HepG2 (cell line): ENCODE data around the gene TBX6. TPM values are rescaled to one million over a fixed set of nuclear protein-coding genes. Genes with fewer than 3 reads are reported as not detected.

Experiments
- CC2D1A ChIP-seq: sonication (generic); formaldehyde crosslinking; IDR thresholded peaks from 2 replicates; pipeline ENCODE4 v1.8.1; 2023; ENCODE audit warnings: mild to moderate bottlenecking, missing genetic modification reagents
- E2F2 ChIP-seq: sonication (generic); formaldehyde crosslinking; IDR thresholded peaks from 2 replicates; pipeline ENCODE4 v1.4.0; 2020; ENCODE audit warnings: missing genetic modification reagents, borderline replicate concordance
- EED ChIP-seq: sonication (generic); formaldehyde crosslinking; IDR thresholded peaks from 2 replicates; pipeline ENCODE4 v1.5.0; 2020; ENCODE audit warnings: mild to moderate bottlenecking, missing genetic modification reagents
- EHMT2 ChIP-seq: fragments of 200-600 bp; sonication (generic); IDR thresholded peaks from 2 replicates; pipeline ENCODE4 v1.7.0; 2017; ENCODE audit warnings: antibody characterized with exemption, low read depth, low read length, borderline replicate concordance
- GLMP ChIP-seq: sonication (generic); formaldehyde crosslinking; IDR thresholded peaks from 2 replicates; pipeline ENCODE4 v1.9.0; 2021; ENCODE audit warnings: missing genetic modification reagents, mild to moderate bottlenecking, borderline replicate concordance
- MTA1 ChIP-seq: sonication (generic); formaldehyde crosslinking; IDR thresholded peaks from 2 replicates; pipeline ENCODE4 v1.4.0; 2020; ENCODE audit warnings: missing genetic modification reagents, mild to moderate bottlenecking, borderline replicate concordance
- MXD1 ChIP-seq: sonication (generic); formaldehyde crosslinking; IDR thresholded peaks from 2 replicates; pipeline ENCODE4 v1.4.0; 2020; ENCODE audit warnings: mild to moderate bottlenecking, missing genetic modification reagents
- MYC ChIP-seq: sonication (generic); formaldehyde crosslinking; IDR thresholded peaks from 2 replicates; pipeline ENCODE4 v1.9.0; 2021; ENCODE audit warnings: missing genetic modification reagents, borderline replicate concordance
- MZF1 ChIP-seq: sonication (generic); formaldehyde crosslinking; IDR thresholded peaks from 2 replicates; pipeline ENCODE4 v1.8.1; 2023; ENCODE audit warnings: mild to moderate bottlenecking, missing genetic modification reagents, borderline replicate concordance
- NCOA2 ChIP-seq: sonication (generic); formaldehyde crosslinking; IDR thresholded peaks from 2 replicates; pipeline ENCODE4 v1.8.0; 2022; ENCODE audit warnings: inconsistent platforms
- SAP130 ChIP-seq: IDR thresholded peaks from 2 replicates; pipeline ENCODE4 v1.6.1; 2016; ENCODE audit warnings: low read depth
- TMF1 ChIP-seq: sonication (generic); formaldehyde crosslinking; IDR thresholded peaks from 2 replicates; pipeline ENCODE4 v1.8.1; 2022; ENCODE audit warnings: low read depth, missing genetic modification reagents
- ZBTB8A ChIP-seq: sonication (generic); formaldehyde crosslinking; IDR thresholded peaks from 2 replicates; pipeline ENCODE4 v1.4.0; 2020; ENCODE audit warnings: mild to moderate bottlenecking, low read depth, missing genetic modification reagents, borderline replicate concordance
- ZNF136 ChIP-seq: sonication (generic); formaldehyde crosslinking; IDR thresholded peaks from 2 replicates; pipeline ENCODE4 v1.8.1; 2022; ENCODE audit warnings: low read depth, mild to moderate bottlenecking, moderate library complexity, missing genetic modification reagents
- ZNF580 ChIP-seq: IDR thresholded peaks from 2 replicates; pipeline ENCODE4 v1.6.1; 2016; ENCODE audit warnings: low read depth, borderline replicate concordance
- ZNF609 ChIP-seq: sonication (generic); formaldehyde crosslinking; IDR thresholded peaks from 2 replicates; pipeline ENCODE4 v1.4.0; 2020; ENCODE audit warnings: mild to moderate bottlenecking, missing genetic modification reagents, borderline replicate concordance
- ZNF629 ChIP-seq: sonication (generic); formaldehyde crosslinking; conservative IDR thresholded peaks from 2 replicates; pipeline ENCODE4 v1.5.0; 2020; ENCODE audit warnings: missing genetic modification reagents
- ZSCAN25 ChIP-seq: sonication (generic); formaldehyde crosslinking; IDR thresholded peaks from 2 replicates; pipeline ENCODE4 v1.8.0; 2022; ENCODE audit warnings: mild to moderate bottlenecking, missing genetic modification reagents
- polyA plus RNA-seq, 8 experiments: library from polyadenylated mRNA; depleted of rRNA in 3 of 8; stranded (reverse) in 7 of 8; unstranded in 1 of 8; fragments of >200 nt; fragmentation: Illumina TruSeq in 4 of 8; extraction: Trizol in 4 of 8; gene quantifications; 2 replicates each; pipeline versions ENCODE4 v1.2.1 to v1.2.3, GENCODE V29; 2011 to 2016; ENCODE audit warnings: low read depth in 4 of 8, missing spikeins in 1 of 8, mixed read lengths in 1 of 8; ENCODE audit not compliant: insufficient read depth in 1 of 8
- total RNA-seq, 5 experiments: library from RNA; depleted of rRNA; stranded (reverse); fragments of >200 nt; fragmentation: Illumina TruSeq; extraction: Trizol; gene quantifications; 2 replicates each; pipeline ENCODE4 v1.2.3, GENCODE V29; 2016; ENCODE audit warnings: low read depth in 1 of 5

The TBX6 gene
- total and polyA plus RNA-seq, 2 of the 13 experiments (the other 11 are each of a cell fraction or from before 2014, with no cell fraction given) = 0.24 to 0.42 TPM

- no peak for TF ChIP-seq E2F2
- no peak for TF ChIP-seq ZNF136
- peak; percentile 1; the same call in 1 of the 2 replicates for TF ChIP-seq MZF1 (CRISPR knock-in tag)
- no peak for TF ChIP-seq ZNF629
- TF ChIP-seq EHMT2 = no peak
- no peak for TF ChIP-seq ZBTB8A
- no peak for TF ChIP-seq CC2D1A (CRISPR knock-in tag)
- no peak for TF ChIP-seq GLMP (CRISPR knock-in tag)
- peak; percentile 34; the same call in 1 of the 2 replicates for TF ChIP-seq MTA1
- TF ChIP-seq TMF1 (CRISPR knock-in tag) = no peak
- no peak for TF ChIP-seq EED (CRISPR knock-in tag)
- no peak for TF ChIP-seq ZSCAN25 (CRISPR knock-in tag)
- no peak for TF ChIP-seq NCOA2 (CRISPR knock-in tag)
- TF ChIP-seq MXD1 (CRISPR knock-in tag) = peak; percentile 31; the same call in 1 of the 2 replicates
- peak; percentile 32; the same call in 1 of the 2 replicates for TF ChIP-seq MYC (CRISPR knock-in tag)
- TF ChIP-seq ZNF580 (CRISPR knock-in tag) = no peak
- TF ChIP-seq SAP130 = 0 out of 2 replicates have a peak, but pooled peaks have one; percentile 8
- no peak for TF ChIP-seq ZNF609 (CRISPR knock-in tag)
Measured at GRCh38 chr16:30121741-30122571, 30.2 kb upstream of the TBX6 start (continued).
